ENCODE results near the gene KRT36.

The KRT36 gene

GRCh38 chr17:41476866-41477815 lies 12.6 kb downstream of the KRT36 start:
- DNase-seq (ENCODE audit: low spot score): no peak

GRCh38 chr17:41475421-41475820 lies 14.3 kb downstream of the KRT36 start:
- no peak for DNase-seq (ENCODE audit: low spot score)

GRCh38 chr17:41474863-41475262 lies 14.8 kb downstream of the KRT36 start:
- no peak for DNase-seq (ENCODE audit: low spot score)

GRCh38 chr17:41468346-41468745 lies 21.4 kb downstream of the KRT36 start:
- no peak for DNase-seq (ENCODE audit: low spot score)

- no peak for DNase-seq (ENCODE audit: low spot score)
Observed at GRCh38 chr17:41467561-41467960, 22.1 kb downstream of the KRT36 start.

- DNase-seq (ENCODE audit: low spot score): no peak
Observed at GRCh38 chr17:41466988-41467387, 22.7 kb downstream of the KRT36 start, which contains the start of gene KRT32. TSS of gene KRT32 (minus strand) at chr17:41467386. CDS start at chr17:41467325, 61 bp downstream.

- peak; percentile 71 for DNase-seq (ENCODE audit: low spot score)
Observed at GRCh38 chr17:41464682-41465081, 25.0 kb downstream of the KRT36 start.

- DNase-seq (ENCODE audit: low spot score): no peak
Observed at GRCh38 chr17:41464173-41464572, 25.5 kb downstream of the KRT36 start.

GRCh38 chr17:41463746-41464145 lies 26.0 kb downstream of the KRT36 start:
- no peak for DNase-seq (ENCODE audit: low spot score)

GRCh38 chr17:41462705-41463104 lies 27.0 kb downstream of the KRT36 start:
- DNase-seq (ENCODE audit: low spot score): no peak

GRCh38 chr17:41457676-41458075 lies 32.0 kb downstream of the KRT36 start:
- no peak for DNase-seq (ENCODE audit: low spot score)

GRCh38 chr17:41456204-41456603 lies 33.5 kb downstream of the KRT36 start:
- no peak for DNase-seq (ENCODE audit: low spot score)

GRCh38 chr17:41455236-41455635 lies 34.5 kb downstream of the KRT36 start:
- no peak for DNase-seq (ENCODE audit: low spot score)

GRCh38 chr17:41453066-41453465 lies 36.6 kb downstream of the KRT36 start:
- no peak for DNase-seq (ENCODE audit: low spot score)

GRCh38 chr17:41452281-41452680 lies 37.4 kb downstream of the KRT36 start:
- DNase-seq (ENCODE audit: low spot score): no peak

- DNase-seq (ENCODE audit: low spot score): peak; percentile 32
Observed at GRCh38 chr17:41451154-41451728, 38.5 kb downstream of the KRT36 start.

- DNase-seq (ENCODE audit: low spot score): no peak
Observed at GRCh38 chr17:41449008-41449407, 40.7 kb downstream of the KRT36 start.

GRCh38 chr17:41448506-41448905 lies 41.2 kb downstream of the KRT36 start:
- DNase-seq (ENCODE audit: low spot score): no peak

- no peak for DNase-seq (ENCODE audit: low spot score)
Observed at GRCh38 chr17:41446806-41447205, 42.9 kb downstream of the KRT36 start.

- no peak for DNase-seq (ENCODE audit: low spot score)
Observed at GRCh38 chr17:41444640-41445039, 45.1 kb downstream of the KRT36 start.

- no peak for DNase-seq (ENCODE audit: low spot score)
Observed at GRCh38 chr17:41444186-41444585, 45.5 kb downstream of the KRT36 start.

- DNase-seq (ENCODE audit: low spot score): no peak
Observed at GRCh38 chr17:41442739-41443138, 47.0 kb downstream of the KRT36 start.

GRCh38 chr17:41440531-41441033 lies 49.1 kb downstream of the KRT36 start, which contains the start of gene KRT38:
TSS of gene KRT38 (minus strand) at chr17:41440983. CDS start at chr17:41440921, 62 bp downstream.
- no peak for DNase-seq (ENCODE audit: low spot score)
